ENCODE measurements around the gene USP5.

GRCh38 chr12:6822426-6823135, 29.4 kb upstream of the USP5 start:
- no peak for TF ChIP-seq CTCF (conservative IDR thresholded peaks at IDR 0.05; ENCODE audit: low read depth, low read length)
- no peak for TF ChIP-seq EZH2 (IDR thresholded peaks at IDR 0.05; ENCODE audit: low read length, unreplicated experiment)

All from PC-3 (cell line).